NCI-H345 treated with DMSO at 0.1 percent for 48 hours (cell line): ENCODE results near the gene RGCC.
"Not testable (repeated sequence)": the region's sequence is repeated elsewhere in the genome, so short reads cannot be mapped to it uniquely, and the experiment has no call there.

Source experiments
- DNase-seq: peaks from one replicate; lab custom pipeline; 2025; ENCODE audit not compliant: unreplicated experiment; lab: John Stamatoyannopoulos, UW

RGCC gene

GRCh38 chr13:41488124-41488523, 30.8 kb downstream of the RGCC start:
- no peak for DNase-seq

- DNase-seq = no peak
These were observed 33.1 kb downstream of the RGCC start for GRCh38 chr13:41490371-41491015.

- DNase-seq = no peak
These were observed 34.1 kb downstream of the RGCC start for GRCh38 chr13:41491436-41491835.

GRCh38 chr13:41492432-41493260, 35.3 kb downstream of the RGCC start:
- no peak for DNase-seq

- DNase-seq = no peak
These were observed 36.9 kb downstream of the RGCC start for GRCh38 chr13:41494202-41494601.

GRCh38 chr13:41495044-41495443, 37.7 kb downstream of the RGCC start:
- DNase-seq = no peak

- DNase-seq = no peak
These were observed 39.3 kb downstream of the RGCC start for GRCh38 chr13:41496420-41497234.

- DNase-seq = no peak
These were observed 40.1 kb downstream of the RGCC start for GRCh38 chr13:41497436-41497835.

- DNase-seq = no peak
These were observed 42.1 kb downstream of the RGCC start for GRCh38 chr13:41499452-41499851.

- DNase-seq = no peak
These were observed 43.2 kb downstream of the RGCC start for GRCh38 chr13:41500511-41500910.

- DNase-seq = no peak
These were observed 43.9 kb downstream of the RGCC start for GRCh38 chr13:41501281-41501680.

GRCh38 chr13:41502031-41502430, 44.7 kb downstream of the RGCC start:
- no peak for DNase-seq

GRCh38 chr13:41502673-41503072, 45.3 kb downstream of the RGCC start:
- no peak for DNase-seq

GRCh38 chr13:41503356-41503755, 46.0 kb downstream of the RGCC start:
- no peak for DNase-seq

- not testable (repeated sequence) for DNase-seq
These were observed 47.3 kb downstream of the RGCC start for GRCh38 chr13:41504657-41505056.

- no peak for DNase-seq
These were observed 48.0 kb downstream of the RGCC start for GRCh38 chr13:41505209-41505835.

- no peak for DNase-seq
These were observed 49.0 kb downstream of the RGCC start for GRCh38 chr13:41506312-41506711.

- no peak for DNase-seq
These were observed 52.6 kb downstream of the RGCC start for GRCh38 chr13:41509971-41510370.

- no peak for DNase-seq
These were observed 54.5 kb downstream of the RGCC start for GRCh38 chr13:41511827-41512226.

- DNase-seq = no peak
These were observed 55.1 kb downstream of the RGCC start for GRCh38 chr13:41512441-41512840.

GRCh38 chr13:41513600-41513999, 56.2 kb downstream of the RGCC start:
- no peak for DNase-seq
